Panc1 (cell line): ENCODE data around the gene MORN4. TPM values are rescaled to one million over a fixed set of nuclear protein-coding genes. Genes with fewer than 3 reads are reported as not detected.
A peak's percentile ranks its signal among the peaks of the same experiment; 100 is the strongest.

Experiments
- ATAC-seq: fragments of 200-7000 bp; cut with Tn5 transposase; 2 replicates; pipeline ENCODE4 v1.9.1; 2020; ENCODE audit warnings: mild to moderate bottlenecking, moderate library complexity
- BruUV-seq: library from RNA; stranded (reverse); fragments of 400-500 nt; replicated peaks from 2 replicates; lab custom pipeline; 2021; lab: Mats Ljungman, UMichigan
- CTCF ChIA-PET: fragments of 300-600 bp; sonication (Branson Sonifier 250); formaldehyde crosslinking; loops from one replicate; lab custom pipeline; 2022; ENCODE audit warnings: antibody characterized with exemption; lab: Charles Lee
- POLR2A ChIA-PET: fragments of 300-600 bp; sonication (Branson Sonifier 250); formaldehyde crosslinking; loops from one replicate; lab custom pipeline; 2022; ENCODE audit warnings: antibody characterized with exemption; lab: Charles Lee
- DNase-seq: peaks from one replicate; pipeline ENCODE4 v3.0.0-alpha.2; 2010; ENCODE audit warnings: low read depth, low spot score
- H3K27ac ChIP-seq: 2 replicates; pipeline ENCODE4 v1.5.1; 2011; ENCODE audit warnings: mild to moderate bottlenecking, low read length, inconsistent platforms
- H3K27me3 ChIP-seq: fragments of 200-500 bp; sonication (Bioruptor generic); 2 replicates; pipeline ENCODE4 v1.6.0; 2014; ENCODE audit warnings: low read length, inconsistent platforms; ENCODE audit not compliant: control insufficient read depth, insufficient read depth
- H3K36me3 ChIP-seq: fragments of 200-500 bp; sonication (Bioruptor generic); 2 replicates; pipeline ENCODE4 v1.5.1; 2014; ENCODE audit warnings: inconsistent platforms, mild to moderate bottlenecking, low read length, moderate library complexity; ENCODE audit not compliant: control insufficient read depth, insufficient read depth
- H3K4me1 ChIP-seq: 2 replicates; pipeline ENCODE4 v1.5.1; 2011; ENCODE audit warnings: inconsistent platforms, mild to moderate bottlenecking, low read length, moderate library complexity; ENCODE audit not compliant: control insufficient read depth, insufficient read depth
- H3K4me3 ChIP-seq, 2 experiments: 2 replicates each; pipeline ENCODE4 v1.5.1; 2011 to 2012; ENCODE audit warnings: low read depth in 2 of 2, low read length in 2 of 2, mild to moderate bottlenecking in 2 of 2, inconsistent platforms in 1 of 2, moderate library complexity in 1 of 2
- H3K9me3 ChIP-seq: fragments of 200-500 bp; sonication (Bioruptor generic); 2 replicates; pipeline ENCODE4 v1.5.1; 2014; ENCODE audit warnings: low read depth, mild to moderate bottlenecking, inconsistent platforms, low read length, moderate library complexity; ENCODE audit not compliant: control insufficient read depth, insufficient read depth
- CTCF ChIP-seq: fragments of 450-650 bp; IDR thresholded peaks from 2 replicates; pipeline ENCODE4 v1.5.1; 2017; ENCODE audit warnings: mild to moderate bottlenecking
- POLR2AphosphoS5 ChIP-seq: IDR thresholded peaks from 2 replicates; pipeline ENCODE4 v1.6.1; 2012; ENCODE audit warnings: mild to moderate bottlenecking, low read depth, low read length, moderate library complexity
- REST ChIP-seq, 2 experiments: IDR thresholded peaks; 2 replicates each; pipeline ENCODE4 v1.6.1; 2011 to 2012; ENCODE audit warnings: low read depth in 2 of 2, control low read depth in 1 of 2, low read length in 1 of 2, mild to moderate bottlenecking in 1 of 2, moderate library complexity in 1 of 2; ENCODE audit not compliant: insufficient read depth in 1 of 2
- SIN3A ChIP-seq: IDR thresholded peaks from 2 replicates; pipeline ENCODE4 v1.6.1; 2012; ENCODE audit warnings: low read depth, mild to moderate bottlenecking, low read length, moderate library complexity, borderline replicate concordance; ENCODE audit not compliant: insufficient read depth
- TCF7L2 ChIP-seq: IDR thresholded peaks from 2 replicates; pipeline ENCODE4 v1.6.1; 2011; ENCODE audit warnings: mild to moderate bottlenecking, low read depth, low read length, inconsistent platforms
- in situ Hi-C: cut with HindIII; loops from 2 replicates; pipeline ENCODE4 v1.10.0; 2016; ENCODE audit warnings: low sequenced_read_pairs, low pct_unique_long_range_greater_than_20kb
- intact Hi-C: fragments of 100-400 bp; cut with micrococcal nuclease; formaldehyde crosslinking; loops from one replicate; pipeline ENCODE4 v1.10.0; 2022; ENCODE audit not compliant: unreplicated experiment
- total RNA-seq: library from RNA; stranded (reverse); gene quantifications from one replicate; pipeline ENCODE4 v1.2.1, GENCODE V29; 2021; ENCODE audit not compliant: unreplicated experiment

The MORN4 gene
- total RNA-seq, 1 experiment from 2014 or later: 17.9 TPM

GRCh38 chr10:97611473-97611872, 21.8 kb downstream of the MORN4 start:
- H3K27ac ChIP-seq: peak overlapping the region; percentile 37; the same call in 1 of the 2 replicates
- TF ChIP-seq POLR2AphosphoS5: no peak
- TF ChIP-seq SIN3A: no peak
- no peak for TF ChIP-seq REST (IDR thresholded peaks at IDR 0.05; ENCODE audit: insufficient read depth in 1 of 2, low read depth in 2 of 2, low read length in 1 of 2)
- TF ChIP-seq CTCF: no peak
- TF ChIP-seq TCF7L2: no peak
- CTCF ChIA-PET: interaction anchor here (0.9 to 1.8 kb wide), 2 partner anchors 37 to 39 kb away, joined by 4 to 23 read pairs; partner anchors contain the start of gene ANKRD2

GRCh38 chr10:97608991-97609561, 24.2 kb downstream of the MORN4 start:
- in situ Hi-C loops (no loop called here), intact Hi-C loops (no loop called here)
- ATAC-seq: no peak
- Histone ChIP-seq H3K27me3 (no peaks in the 10 kb centered on the region), H3K4me1 (peaks cover 10% of the 10 kb centered on the region; the same call in 1 of the 2 replicates), H3K4me3 (no peak overlapping the region), H3K9me3 (no peaks in the 10 kb centered on the region), H3K27ac (peak overlapping the region; percentile 19; the same call in 1 of the 2 replicates), H3K36me3 (no peaks in the 10 kb centered on the region)
- BruUV-seq: no TSS peak
- TF ChIP-seq POLR2AphosphoS5 (no peak), CTCF (no peak), REST (IDR thresholded peaks at IDR 0.05; ENCODE audit: insufficient read depth in 1 of 2, low read depth in 2 of 2, low read length in 1 of 2) (no peak), TCF7L2 (no peak)
- ChIA-PET CTCF (interaction anchor here (0.5 to 0.7 kb wide), 2 partner anchors 57 to 142 kb away, joined by 4 to 5 read pairs; no protein-coding TSS in a partner anchor), POLR2A (no interaction called here)
- no peak for DNase-seq

More at GRCh38 chr10:97611473-97611872, 21.8 kb downstream of the MORN4 start:
- in situ Hi-C loops (no loop called here), intact Hi-C loops (no loop called here)
- H3K9me3 ChIP-seq: no peaks in the 10 kb centered on the region
- no peaks in the 10 kb centered on the region for H3K36me3 ChIP-seq
- no peak for DNase-seq
- POLR2A ChIA-PET: no interaction called here
- no peak overlapping the region for H3K4me3 ChIP-seq
- no TSS peak for BruUV-seq
- H3K4me1 ChIP-seq: peaks cover 10% of the 10 kb centered on the region; the same call in 1 of the 2 replicates
- no peaks in the 10 kb centered on the region for H3K27me3 ChIP-seq
- ATAC-seq: no peak
